GM12872 (cell line): ENCODE results near the gene DUSP22.

Experiments
- CTCF ChIP-seq: IDR thresholded peaks from 3 replicates; pipeline ENCODE4 v1.5.1; 2011; ENCODE audit warnings: low read depth, mild to moderate bottlenecking, low read length, moderate library complexity; ENCODE audit not compliant: insufficient read depth

The DUSP22 gene

GRCh38 chr6:294656-295565 is 2.6 kb downstream of the DUSP22 start:
- TF ChIP-seq CTCF, result no peak

- TF ChIP-seq CTCF, result 0 out of 3 replicates have a peak, but pooled peaks have one; percentile 21
Observed at GRCh38 chr6:296151-297122, 4.2 kb downstream of the DUSP22 start.

- TF ChIP-seq CTCF, result no peak
Observed at GRCh38 chr6:297571-298232, 5.4 kb downstream of the DUSP22 start.

GRCh38 chr6:298233-299103 is 6.2 kb downstream of the DUSP22 start:
- TF ChIP-seq CTCF, result no peak

GRCh38 chr6:299104-299980 is 7.1 kb downstream of the DUSP22 start:
- no peak for TF ChIP-seq CTCF

- no peak for TF ChIP-seq CTCF
Observed at GRCh38 chr6:300026-300425, 7.7 kb downstream of the DUSP22 start.
